GM21367 (cell line): ENCODE results near the gene PTGR2.
"Not testable (repeated sequence)": the region's sequence is repeated elsewhere in the genome, so short reads cannot be mapped to it uniquely, and the experiment has no call there.

Source experiments
- ATAC-seq: cut with Tn5 transposase; IDR thresholded peaks from one replicate; pipeline ENCODE4 v1.9.1; 2021; ENCODE audit not compliant: unreplicated experiment

Gene PTGR2

GRCh38 chr14:73886449-73887317 is 35.1 kb downstream of the PTGR2 start, which contains the start of gene ZNF410:
Gene ZNF410 (plus strand): TSS chr14:73886859. CDS start chr14:73892176, 5,317 bp downstream.
- ATAC-seq: peak; percentile 88

GRCh38 chr14:73887318-73887616 is 35.6 kb downstream of the PTGR2 start:
- ATAC-seq: no peak

- ATAC-seq: no peak
Observed at GRCh38 chr14:73887694-73888459, 36.2 kb downstream of the PTGR2 start.

GRCh38 chr14:73888460-73888725 is 36.8 kb downstream of the PTGR2 start:
- no peak for ATAC-seq

GRCh38 chr14:73888971-73889370 is 37.3 kb downstream of the PTGR2 start:
- no peak for ATAC-seq

GRCh38 chr14:73889376-73889775 is 37.7 kb downstream of the PTGR2 start:
- no peak for ATAC-seq

GRCh38 chr14:73894180-73894687 is 42.6 kb downstream of the PTGR2 start:
- not testable (repeated sequence) for ATAC-seq

GRCh38 chr14:73895939-73896338 is 44.3 kb downstream of the PTGR2 start:
- no peak for ATAC-seq

GRCh38 chr14:73896521-73896920 is 44.9 kb downstream of the PTGR2 start:
- ATAC-seq: no peak

- no peak for ATAC-seq
Observed at GRCh38 chr14:73903028-73903427, 51.4 kb downstream of the PTGR2 start.

- no peak for ATAC-seq
Observed at GRCh38 chr14:73909681-73910080, 58.0 kb downstream of the PTGR2 start.

- no peak for ATAC-seq
Observed at GRCh38 chr14:73913256-73913655, 61.6 kb downstream of the PTGR2 start.

GRCh38 chr14:73916324-73916723 is 64.7 kb downstream of the PTGR2 start:
- no peak for ATAC-seq

- not testable (repeated sequence) for ATAC-seq
Observed at GRCh38 chr14:73919457-73919856, 67.8 kb downstream of the PTGR2 start.

- no peak for ATAC-seq
Observed at GRCh38 chr14:73924337-73924736, 72.7 kb downstream of the PTGR2 start.
